Endothelial cell (in vitro differentiated cells): ENCODE data around the gene ZNF532. TPM values are rescaled to one million over a fixed set of nuclear protein-coding genes. Genes with fewer than 3 reads are reported as not detected.

ENCODE experiments used
- DNase-seq: peaks from one replicate; pipeline ENCODE4 v3.0.0; 2021; ENCODE audit warnings: low spot score
- H3K27ac Mint-ChIP-seq: one replicate; pipeline ENCODE4 v1.8.0; 2021; ENCODE audit warnings: mixed read lengths, inconsistent platforms; ENCODE audit not compliant: unreplicated experiment
- H3K27me3 Mint-ChIP-seq: one replicate; pipeline ENCODE4 v1.8.0; 2021; ENCODE audit warnings: mild to moderate bottlenecking, moderate library complexity, mixed read lengths, inconsistent platforms; ENCODE audit not compliant: unreplicated experiment
- H3K36me3 Mint-ChIP-seq: one replicate; pipeline ENCODE4 v1.8.0; 2021; ENCODE audit warnings: mild to moderate bottlenecking, low read depth, mixed read lengths, inconsistent platforms; ENCODE audit not compliant: unreplicated experiment
- H3K4me1 Mint-ChIP-seq: one replicate; pipeline ENCODE4 v1.8.0; 2021; ENCODE audit warnings: mild to moderate bottlenecking, mixed read lengths, inconsistent platforms; ENCODE audit not compliant: unreplicated experiment
- H3K4me3 Mint-ChIP-seq: one replicate; pipeline ENCODE4 v1.8.0; 2021; ENCODE audit warnings: mild to moderate bottlenecking, mixed read lengths, inconsistent platforms; ENCODE audit not compliant: unreplicated experiment
- H3K9me3 Mint-ChIP-seq: one replicate; pipeline ENCODE4 v1.8.0; 2021; ENCODE audit warnings: mixed read lengths, inconsistent platforms; ENCODE audit not compliant: unreplicated experiment
- CTCF ChIP-seq: fragments of 200-600 bp; sonication (generic); IDR thresholded peaks from one replicate; pipeline ENCODE4 v1.5.0; 2021; ENCODE audit warnings: antibody characterized with exemption; ENCODE audit not compliant: unreplicated experiment
- total RNA-seq: library from RNA; stranded (reverse); fragmentation: NEBNext Ultra II Directional; extraction: Animal tissue kit (Norgen Biotek cat#: 25700); gene quantifications from one replicate; pipeline ENCODE4 v1.2.1, GENCODE V29; 2021; ENCODE audit not compliant: unreplicated experiment

Gene ZNF532
- total RNA-seq, 1 donor from 2014 or later, result 178 TPM

- Mint-ChIP-seq H3K27ac (no peak overlapping the region), H3K4me3 (no peak overlapping the region), H3K27me3 (peaks cover 7% of the 10 kb centered on the region), H3K4me1 (peaks cover 26% of the 10 kb centered on the region), H3K36me3 (peaks cover 26% of the 10 kb centered on the region), H3K9me3 (no peaks in the 10 kb centered on the region)
- DNase-seq, result no peak
- TF ChIP-seq CTCF, result no peak
Measured at GRCh38 chr18:58977223-58977622, 112.5 kb downstream of the ZNF532 start.

- H3K4me3 Mint-ChIP-seq, result no peak overlapping the region
- H3K4me1 Mint-ChIP-seq, result peaks cover 20% of the 10 kb centered on the region
- H3K36me3 Mint-ChIP-seq, result peaks cover 27% of the 10 kb centered on the region
- H3K9me3 Mint-ChIP-seq, result no peaks in the 10 kb centered on the region
- DNase-seq, result no peak
- H3K27ac Mint-ChIP-seq, result no peak overlapping the region
- TF ChIP-seq CTCF, result no peak
- peaks cover 7% of the 10 kb centered on the region for H3K27me3 Mint-ChIP-seq
Measured at GRCh38 chr18:58977801-58978200, 113.1 kb downstream of the ZNF532 start.

GRCh38 chr18:58978916-58979315, 114.2 kb downstream of the ZNF532 start:
- Mint-ChIP-seq H3K27ac (no peak overlapping the region), H3K9me3 (no peaks in the 10 kb centered on the region), H3K36me3 (peaks cover 30% of the 10 kb centered on the region), H3K27me3 (peaks cover 5% of the 10 kb centered on the region), H3K4me3 (no peak overlapping the region), H3K4me1 (peaks cover 18% of the 10 kb centered on the region)
- TF ChIP-seq CTCF, result no peak
- no peak for DNase-seq

DNA sequence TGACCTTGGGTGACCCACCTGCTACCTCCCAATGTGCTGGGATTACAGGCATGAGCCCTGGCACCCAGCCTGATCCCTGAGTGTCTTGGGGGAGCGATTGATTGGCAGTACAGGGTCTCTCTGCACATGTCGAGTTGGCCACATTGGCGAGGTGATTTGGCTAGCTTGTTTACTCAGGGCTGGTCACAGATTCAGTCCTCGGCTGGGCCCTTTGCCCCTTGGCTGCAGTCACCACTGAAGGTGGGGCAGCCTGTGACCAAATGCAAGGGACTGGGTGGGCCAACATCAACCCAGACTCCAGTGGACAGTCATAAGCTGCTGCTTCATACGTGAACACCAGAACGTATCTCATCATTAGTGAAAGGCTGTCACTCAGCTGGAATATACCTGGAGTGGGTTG, 114.9 kb downstream of the ZNF532 start:
- no peak for DNase-seq
- Mint-ChIP-seq H3K9me3 (no peaks in the 10 kb centered on the region), H3K36me3 (peaks cover 33% of the 10 kb centered on the region), H3K4me1 (peaks cover 17% of the 10 kb centered on the region), H3K27ac (no peak overlapping the region), H3K4me3 (no peak overlapping the region), H3K27me3 (peaks cover 5% of the 10 kb centered on the region)
- TF ChIP-seq CTCF, result no peak

DNA sequence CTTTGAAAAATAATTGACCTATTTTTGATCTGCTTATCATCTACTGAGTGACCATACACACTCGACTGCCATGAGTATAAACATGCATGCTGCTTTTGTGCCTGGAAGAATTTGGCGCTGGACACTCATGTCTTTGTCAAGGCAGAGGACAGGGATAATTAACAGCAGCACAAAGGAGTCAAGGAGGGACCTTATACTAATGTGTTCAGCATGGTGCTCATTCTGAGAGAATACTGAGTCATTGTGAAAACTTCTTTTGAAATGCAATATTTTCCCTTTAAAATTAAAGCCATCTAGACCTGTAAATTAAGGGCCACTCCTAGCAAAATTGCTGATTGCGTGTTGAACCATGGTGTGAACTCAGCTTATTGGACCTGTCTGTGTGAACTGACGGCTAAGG, 116.3 kb downstream of the ZNF532 start:
- DNase-seq, result no peak
- H3K4me3 Mint-ChIP-seq, result no peak overlapping the region
- peaks cover 6% of the 10 kb centered on the region for H3K4me1 Mint-ChIP-seq
- no peaks in the 10 kb centered on the region for H3K9me3 Mint-ChIP-seq
- TF ChIP-seq CTCF, result no peak
- peaks cover 33% of the 10 kb centered on the region for H3K36me3 Mint-ChIP-seq
- H3K27ac Mint-ChIP-seq, result no peak overlapping the region
- H3K27me3 Mint-ChIP-seq, result peaks cover 4% of the 10 kb centered on the region
